GM12891 (cell line): Measurements from ENCODE around the gene SLC34A1.

Experiments
- POLR2A ChIP-seq: IDR thresholded peaks from 2 replicates; pipeline ENCODE4 v1.6.1; 2011; ENCODE audit warnings: low read depth, low read length, control low read depth
- POLR2AphosphoS5 ChIP-seq: IDR thresholded peaks from 2 replicates; pipeline ENCODE4 v1.6.1; 2011; ENCODE audit warnings: low read depth, low read length, control low read depth
- POU2F2 ChIP-seq: IDR thresholded peaks from 2 replicates; pipeline ENCODE4 v1.6.1; 2011; ENCODE audit warnings: low read depth, mild to moderate bottlenecking, control low read depth, low read length, moderate library complexity
- SPI1 ChIP-seq: IDR thresholded peaks from 2 replicates; pipeline ENCODE4 v1.6.1; 2011; ENCODE audit warnings: low read depth, low read length, control low read depth
- TAF1 ChIP-seq: IDR thresholded peaks from 2 replicates; pipeline ENCODE4 v1.6.1; 2011; ENCODE audit warnings: low read depth, low read length, control low read depth

DNA sequence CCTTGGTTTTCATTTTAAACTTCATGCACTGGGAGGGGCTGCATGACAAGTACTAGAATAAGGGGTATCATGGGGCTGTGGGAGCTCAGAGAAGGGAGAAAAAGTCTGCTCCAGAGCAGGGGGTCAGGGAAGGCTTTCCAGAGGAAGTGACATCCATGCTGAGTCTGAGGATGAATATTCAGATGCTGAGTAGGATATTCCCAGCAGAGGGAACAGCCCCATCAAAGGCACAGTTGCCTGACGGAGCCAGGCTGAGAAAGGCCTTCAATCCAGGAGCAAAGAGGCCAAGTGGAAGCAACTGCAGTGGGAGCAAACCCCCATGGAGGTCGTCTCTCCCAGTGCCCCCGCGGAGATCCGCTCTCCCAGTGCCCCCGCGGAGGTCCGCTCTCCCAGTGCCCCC, 11.8 kb downstream of the SLC34A1 start:
- TF ChIP-seq POLR2A (no peak), TAF1 (no peak), SPI1 (no peak), POLR2AphosphoS5 (no peak), POU2F2 (no peak)
